AG10803 (cell line): ENCODE measurements around the gene POLD1.
A peak's percentile ranks its signal among the peaks of the same experiment; 100 is the strongest.
"Not testable (repeated sequence)": the region's sequence is repeated elsewhere in the genome, so short reads cannot be mapped to it uniquely, and the experiment has no call there.

Source experiments
- DNase-seq: peaks from one replicate; pipeline ENCODE4 v3.0.0; 2010; ENCODE audit warnings: low read depth
- H3K4me3 ChIP-seq: 2 replicates; pipeline ENCODE4 v1.5.1; 2011; ENCODE audit warnings: mild to moderate bottlenecking, low read length, control low read depth
- CTCF ChIP-seq: conservative IDR thresholded peaks from 2 replicates; pipeline ENCODE4 v1.5.1; 2011; ENCODE audit warnings: mild to moderate bottlenecking, low read length, control low read depth, inconsistent platforms

Gene POLD1

GRCh38 chr19:50383852-50384684 lies at the start of gene POLD1:
Gene POLD1, plus strand, starts transcription at chr19:50384347. Its CDS starts 14,505 bp downstream, at chr19:50398852.
- TF ChIP-seq CTCF, result no peak
- DNase-seq, result peak; percentile 94
- peak within 1 kb of the TSS; percentile 79 for H3K4me3 ChIP-seq

- TF ChIP-seq CTCF, result no peak
- no peak overlapping the region for H3K4me3 ChIP-seq
- DNase-seq, result no peak
These were observed 49.3 kb upstream of the POLD1 start for GRCh38 chr19:50334741-50335421.

GRCh38 chr19:50337031-50337430 lies 47.1 kb upstream of the POLD1 start:
- not testable (repeated sequence) for DNase-seq, H3K4me3 ChIP-seq

- TF ChIP-seq CTCF, result no peak
- H3K4me3 ChIP-seq, result no peak overlapping the region
- no peak for DNase-seq
These were observed 43.8 kb upstream of the POLD1 start for GRCh38 chr19:50340331-50340730.

- no peak for DNase-seq
- TF ChIP-seq CTCF, result no peak
- H3K4me3 ChIP-seq, result no peak overlapping the region
These were observed 43.0 kb upstream of the POLD1 start for GRCh38 chr19:50341091-50341564.

- no peak for TF ChIP-seq CTCF
- DNase-seq, result no peak
- no peak overlapping the region for H3K4me3 ChIP-seq
These were observed 39.4 kb upstream of the POLD1 start for GRCh38 chr19:50344661-50345318.

- not testable (repeated sequence) for DNase-seq, H3K4me3 ChIP-seq
These were observed 37.0 kb upstream of the POLD1 start for GRCh38 chr19:50347089-50347581.
